GM13977 (cell line): ENCODE results near the gene ABCA3.

ENCODE experiments used
- DNase-seq: peaks from one replicate; pipeline ENCODE4 v3.0.0; 2012; ENCODE audit warnings: low spot score
- in situ Hi-C: fragments of 300-500 bp; cut with MboI; formaldehyde crosslinking; loops from one replicate; pipeline ENCODE4 v1.12.0; 2022; ENCODE audit warnings: low sequenced_read_pairs, low pct_unique_long_range_greater_than_20kb, mixed read lengths, inconsistent platforms; ENCODE audit not compliant: unreplicated experiment
- TF ChIP-seq, protein P1 (sequence below): IDR thresholded peaks from 2 replicates; pipeline ENCODE4 v1.5.1; 2012; ENCODE audit warnings: mild to moderate bottlenecking, control low read depth; ENCODE audit not compliant: insufficient read depth; ENCODE audit errors: extremely low read depth, missing control alignments

ABCA3 gene

GRCh38 chr16:2226918-2227317 is 113.6 kb downstream of the ABCA3 start:
- in situ Hi-C loops: no loop called here
- no peak for DNase-seq
- TF ChIP-seq, protein P1, sequence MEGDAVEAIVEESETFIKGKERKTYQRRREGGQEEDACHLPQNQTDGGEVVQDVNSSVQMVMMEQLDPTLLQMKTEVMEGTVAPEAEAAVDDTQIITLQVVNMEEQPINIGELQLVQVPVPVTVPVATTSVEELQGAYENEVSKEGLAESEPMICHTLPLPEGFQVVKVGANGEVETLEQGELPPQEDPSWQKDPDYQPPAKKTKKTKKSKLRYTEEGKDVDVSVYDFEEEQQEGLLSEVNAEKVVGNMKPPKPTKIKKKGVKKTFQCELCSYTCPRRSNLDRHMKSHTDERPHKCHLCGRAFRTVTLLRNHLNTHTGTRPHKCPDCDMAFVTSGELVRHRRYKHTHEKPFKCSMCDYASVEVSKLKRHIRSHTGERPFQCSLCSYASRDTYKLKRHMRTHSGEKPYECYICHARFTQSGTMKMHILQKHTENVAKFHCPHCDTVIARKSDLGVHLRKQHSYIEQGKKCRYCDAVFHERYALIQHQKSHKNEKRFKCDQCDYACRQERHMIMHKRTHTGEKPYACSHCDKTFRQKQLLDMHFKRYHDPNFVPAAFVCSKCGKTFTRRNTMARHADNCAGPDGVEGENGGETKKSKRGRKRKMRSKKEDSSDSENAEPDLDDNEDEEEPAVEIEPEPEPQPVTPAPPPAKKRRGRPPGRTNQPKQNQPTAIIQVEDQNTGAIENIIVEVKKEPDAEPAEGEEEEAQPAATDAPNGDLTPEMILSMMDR: no peak

- no peak for DNase-seq
- TF ChIP-seq, protein P1: no peak
- in situ Hi-C loops: no loop called here
These were observed 114.2 kb downstream of the ABCA3 start for GRCh38 chr16:2226245-2226793.
